ENCODE data around the gene MYH9. TPM values are rescaled to one million over a fixed set of nuclear protein-coding genes. Genes with fewer than 3 reads are reported as not detected.
A peak's percentile ranks its signal among the peaks of the same experiment; 100 is the strongest.

Gene MYH9
- total RNA-seq, 1 experiment from 2014 or later, result 380 TPM

- DNase-seq, result no peak
- Histone ChIP-seq H3K36me3 (peaks cover 59% of the 10 kb centered on the region), H3K9me3 (no peaks in the 10 kb centered on the region), H3K4me3 (no peak overlapping the region), H3K27me3 (no peaks in the 10 kb centered on the region)
Measured at GRCh38 chr22:36349726-36350125, 38.0 kb downstream of the MYH9 start.

- H3K9me3 ChIP-seq, result no peaks in the 10 kb centered on the region
- peaks cover 59% of the 10 kb centered on the region for H3K36me3 ChIP-seq
- no peak overlapping the region for H3K4me3 ChIP-seq
- no peaks in the 10 kb centered on the region for H3K27me3 ChIP-seq
- no peak for DNase-seq
Measured at GRCh38 chr22:36348760-36349159, 39.0 kb downstream of the MYH9 start.

- H3K9me3 ChIP-seq, result no peaks in the 10 kb centered on the region
- H3K4me3 ChIP-seq, result no peak overlapping the region
- H3K27me3 ChIP-seq, result no peaks in the 10 kb centered on the region
- DNase-seq, result no peak
- peaks cover 69% of the 10 kb centered on the region for H3K36me3 ChIP-seq
Measured at GRCh38 chr22:36347094-36347493, 40.7 kb downstream of the MYH9 start.

- Histone ChIP-seq H3K9me3 (no peaks in the 10 kb centered on the region), H3K27me3 (no peaks in the 10 kb centered on the region), H3K4me3 (no peak overlapping the region), H3K36me3 (peaks cover 82% of the 10 kb centered on the region)
- DNase-seq, result no peak
Measured at GRCh38 chr22:36344106-36344827, 43.5 kb downstream of the MYH9 start.

- H3K27me3 ChIP-seq, result no peaks in the 10 kb centered on the region
- no peaks in the 10 kb centered on the region for H3K9me3 ChIP-seq
- H3K36me3 ChIP-seq, result peaks cover 83% of the 10 kb centered on the region
- DNase-seq, result no peak
- no peak overlapping the region for H3K4me3 ChIP-seq
Measured at GRCh38 chr22:36343720-36344105, 44.1 kb downstream of the MYH9 start.

GRCh38 chr22:36343070-36343719, 44.6 kb downstream of the MYH9 start:
- no peak overlapping the region for H3K4me3 ChIP-seq
- H3K36me3 ChIP-seq, result peaks cover 89% of the 10 kb centered on the region
- H3K27me3 ChIP-seq, result no peaks in the 10 kb centered on the region
- H3K9me3 ChIP-seq, result no peaks in the 10 kb centered on the region
- no peak for DNase-seq

GRCh38 chr22:36341640-36342041, 46.1 kb downstream of the MYH9 start:
- Histone ChIP-seq H3K36me3 (peaks cover 93% of the 10 kb centered on the region), H3K4me3 (no peak overlapping the region), H3K9me3 (no peaks in the 10 kb centered on the region), H3K27me3 (no peaks in the 10 kb centered on the region)
- DNase-seq, result no peak

GRCh38 chr22:36340621-36341020, 47.1 kb downstream of the MYH9 start:
- Histone ChIP-seq H3K36me3 (peaks cover 94% of the 10 kb centered on the region), H3K9me3 (no peaks in the 10 kb centered on the region), H3K4me3 (no peak overlapping the region), H3K27me3 (no peaks in the 10 kb centered on the region)
- DNase-seq, result no peak

- no peak overlapping the region for H3K4me3 ChIP-seq
- H3K27me3 ChIP-seq, result no peaks in the 10 kb centered on the region
- DNase-seq, result no peak
- no peaks in the 10 kb centered on the region for H3K9me3 ChIP-seq
- H3K36me3 ChIP-seq, result peaks cover 98% of the 10 kb centered on the region
Measured at GRCh38 chr22:36339171-36340065, 48.3 kb downstream of the MYH9 start.

- Histone ChIP-seq H3K9me3 (no peaks in the 10 kb centered on the region), H3K36me3 (peaks cover 96% of the 10 kb centered on the region), H3K4me3 (no peak overlapping the region), H3K27me3 (no peaks in the 10 kb centered on the region)
- no peak for DNase-seq
Measured at GRCh38 chr22:36337365-36338130, 50.2 kb downstream of the MYH9 start.

GRCh38 chr22:36336246-36337182, 51.3 kb downstream of the MYH9 start:
- Histone ChIP-seq H3K4me3 (no peak overlapping the region), H3K27me3 (no peaks in the 10 kb centered on the region), H3K36me3 (peaks cover 96% of the 10 kb centered on the region), H3K9me3 (no peaks in the 10 kb centered on the region)
- DNase-seq, result no peak

GRCh38 chr22:36335621-36336020, 52.1 kb downstream of the MYH9 start:
- no peak for DNase-seq
- Histone ChIP-seq H3K27me3 (no peaks in the 10 kb centered on the region), H3K4me3 (no peak overlapping the region), H3K36me3 (peaks cover 96% of the 10 kb centered on the region), H3K9me3 (no peaks in the 10 kb centered on the region)

GRCh38 chr22:36334821-36335603, 52.8 kb downstream of the MYH9 start:
- H3K27me3 ChIP-seq, result no peaks in the 10 kb centered on the region
- H3K9me3 ChIP-seq, result no peaks in the 10 kb centered on the region
- peak; percentile 67 for DNase-seq
- H3K36me3 ChIP-seq, result peaks cover 96% of the 10 kb centered on the region
- H3K4me3 ChIP-seq, result no peak overlapping the region

- Histone ChIP-seq H3K27me3 (no peaks in the 10 kb centered on the region), H3K4me3 (no peak overlapping the region), H3K9me3 (no peaks in the 10 kb centered on the region), H3K36me3 (peaks cover 96% of the 10 kb centered on the region)
- DNase-seq, result no peak
Measured at GRCh38 chr22:36334081-36334820, 53.5 kb downstream of the MYH9 start.

Measured in MG63 (cell line).